GM19035 (cell line): Measurements from ENCODE around the gene FAM117A.
"Not testable (repeated sequence)": the region's sequence is repeated elsewhere in the genome, so short reads cannot be mapped to it uniquely, and the experiment has no call there.

Experiments
- ATAC-seq: cut with Tn5 transposase; IDR thresholded peaks from one replicate; pipeline ENCODE4 v1.9.1; 2021; ENCODE audit not compliant: unreplicated experiment

Gene FAM117A

GRCh38 chr17:49764559-49765180 lies 739 bp upstream of the FAM117A start:
- no peak for ATAC-seq

- no peak for ATAC-seq
Observed at GRCh38 chr17:49762151-49762941, 1.6 kb downstream of the FAM117A start.

- no peak for ATAC-seq
Observed at GRCh38 chr17:49760932-49761558, 2.9 kb downstream of the FAM117A start.

GRCh38 chr17:49760296-49760695 lies 3.6 kb downstream of the FAM117A start:
- no peak for ATAC-seq

GRCh38 chr17:49759203-49759602 lies 4.7 kb downstream of the FAM117A start:
- ATAC-seq = no peak

GRCh38 chr17:49758464-49759010 lies 5.4 kb downstream of the FAM117A start:
- not testable (repeated sequence) for ATAC-seq

- ATAC-seq = no peak
Observed at GRCh38 chr17:49757151-49757777, 6.7 kb downstream of the FAM117A start.

GRCh38 chr17:49756323-49757150 lies 7.4 kb downstream of the FAM117A start:
- ATAC-seq = no peak

GRCh38 chr17:49755663-49756283 lies 8.2 kb downstream of the FAM117A start:
- ATAC-seq = no peak

- ATAC-seq = no peak
Observed at GRCh38 chr17:49753959-49754391, 10.0 kb downstream of the FAM117A start.

- ATAC-seq = no peak
Observed at GRCh38 chr17:49752508-49752907, 11.4 kb downstream of the FAM117A start.

- ATAC-seq = no peak
Observed at GRCh38 chr17:49749730-49750129, 14.2 kb downstream of the FAM117A start.

- peak; percentile 70 for ATAC-seq
Observed at GRCh38 chr17:49748791-49749190, 15.1 kb downstream of the FAM117A start.

- ATAC-seq = no peak
Observed at GRCh38 chr17:49748223-49748622, 15.7 kb downstream of the FAM117A start.

- ATAC-seq = no peak
Observed at GRCh38 chr17:49747632-49748031, 16.3 kb downstream of the FAM117A start.

- ATAC-seq = peak; percentile 67
Observed at GRCh38 chr17:49746791-49747490, 17.0 kb downstream of the FAM117A start.

- no peak for ATAC-seq
Observed at GRCh38 chr17:49745175-49746139, 18.5 kb downstream of the FAM117A start.

- no peak for ATAC-seq
Observed at GRCh38 chr17:49742166-49742638, 21.7 kb downstream of the FAM117A start.
